ENCODE measurements around the gene PARP9.

The PARP9 gene

DNA sequence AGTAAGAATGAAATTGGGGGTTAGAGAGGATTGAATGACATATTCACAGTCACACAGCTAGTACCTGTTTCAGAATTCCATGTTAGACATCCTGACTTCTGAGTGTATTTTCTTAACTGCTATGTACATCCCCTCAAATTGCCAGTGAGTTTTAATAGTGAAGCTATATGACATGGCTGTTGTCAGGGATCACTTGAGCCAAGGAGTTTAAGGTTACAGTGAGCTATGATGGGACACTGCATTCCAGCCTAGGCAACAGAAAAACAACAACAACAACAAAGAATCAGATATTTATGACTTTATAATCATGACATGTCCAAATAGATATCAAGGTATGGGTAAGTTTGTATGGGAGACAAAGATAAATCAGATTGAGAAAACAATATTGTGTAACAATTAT, 29.9 kb upstream of the PARP9 start:
- Histone ChIP-seq H3K9ac (ENCODE audit: low read depth, low read length) (no peak overlapping the region), H3K4me2 (ENCODE audit: insufficient read depth, low read length) (no peak overlapping the region), H3K9me3 (ENCODE audit: insufficient read depth, low read length, severe bottlenecking) (no peaks in the 10 kb centered on the region), H3K79me2 (ENCODE audit: insufficient read depth, low read length) (peaks cover 3% of the 10 kb centered on the region), H3K27ac (ENCODE audit: low read length) (no peak overlapping the region), H3K4me3 (ENCODE audit: low read depth in 1 of 2, low read length in 2 of 2) (no peak overlapping the region), H3K36me3 (ENCODE audit: insufficient read depth, low read length) (no peaks in the 10 kb centered on the region), H2AFZ (ENCODE audit: low read depth, low read length) (no peak overlapping the region), H3K4me1 (ENCODE audit: insufficient read depth, low read length) (peaks cover 5% of the 10 kb centered on the region; the same call in 1 of the 2 replicates), H3K27me3 (ENCODE audit: insufficient read depth, low read length, poor library complexity) (no peaks in the 10 kb centered on the region), H4K20me1 (ENCODE audit: insufficient read depth, low read length) (no peaks in the 10 kb centered on the region)
- TF ChIP-seq EZH2 (IDR thresholded peaks at IDR 0.05; ENCODE audit: borderline replicate concordance, low read depth, low read length, severe bottlenecking): no peak
- TF ChIP-seq, protein P1, sequence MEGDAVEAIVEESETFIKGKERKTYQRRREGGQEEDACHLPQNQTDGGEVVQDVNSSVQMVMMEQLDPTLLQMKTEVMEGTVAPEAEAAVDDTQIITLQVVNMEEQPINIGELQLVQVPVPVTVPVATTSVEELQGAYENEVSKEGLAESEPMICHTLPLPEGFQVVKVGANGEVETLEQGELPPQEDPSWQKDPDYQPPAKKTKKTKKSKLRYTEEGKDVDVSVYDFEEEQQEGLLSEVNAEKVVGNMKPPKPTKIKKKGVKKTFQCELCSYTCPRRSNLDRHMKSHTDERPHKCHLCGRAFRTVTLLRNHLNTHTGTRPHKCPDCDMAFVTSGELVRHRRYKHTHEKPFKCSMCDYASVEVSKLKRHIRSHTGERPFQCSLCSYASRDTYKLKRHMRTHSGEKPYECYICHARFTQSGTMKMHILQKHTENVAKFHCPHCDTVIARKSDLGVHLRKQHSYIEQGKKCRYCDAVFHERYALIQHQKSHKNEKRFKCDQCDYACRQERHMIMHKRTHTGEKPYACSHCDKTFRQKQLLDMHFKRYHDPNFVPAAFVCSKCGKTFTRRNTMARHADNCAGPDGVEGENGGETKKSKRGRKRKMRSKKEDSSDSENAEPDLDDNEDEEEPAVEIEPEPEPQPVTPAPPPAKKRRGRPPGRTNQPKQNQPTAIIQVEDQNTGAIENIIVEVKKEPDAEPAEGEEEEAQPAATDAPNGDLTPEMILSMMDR (IDR thresholded peaks at IDR 0.05; ENCODE audit: borderline replicate concordance, extremely low read depth, low read length, poor library complexity, severe bottlenecking): no peak
- no peak for DNase-seq
- no peak for ATAC-seq (ENCODE audit: insufficient read depth, low read depth)

DNA sequence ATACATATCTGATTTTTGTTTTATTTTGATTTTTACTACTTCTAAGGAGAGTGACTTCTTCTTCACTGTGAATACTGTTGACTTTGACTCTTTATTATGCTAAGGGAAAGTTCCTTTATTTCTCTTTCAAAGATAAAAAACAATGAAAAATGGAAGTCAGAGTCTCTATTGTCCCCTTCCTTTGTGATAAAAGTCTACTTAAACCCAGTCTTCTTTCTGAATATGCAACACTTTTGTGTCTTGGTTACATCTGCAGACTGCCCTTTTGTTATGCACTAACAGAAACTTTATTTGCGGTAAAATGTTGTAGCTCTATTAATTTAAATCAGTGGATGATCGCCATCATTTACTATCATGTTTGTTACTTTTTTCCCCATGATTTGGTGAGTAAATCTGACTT, 26.5 kb upstream of the PARP9 start:
- H3K4me2 ChIP-seq (ENCODE audit: insufficient read depth, low read length): no peak overlapping the region
- no peaks in the 10 kb centered on the region for H4K20me1 ChIP-seq (ENCODE audit: insufficient read depth, low read length)
- H3K79me2 ChIP-seq (ENCODE audit: insufficient read depth, low read length): peaks cover 12% of the 10 kb centered on the region
- H3K4me1 ChIP-seq (ENCODE audit: insufficient read depth, low read length): no peaks in the 10 kb centered on the region
- no peak overlapping the region for H2AFZ ChIP-seq (ENCODE audit: low read depth, low read length)
- ATAC-seq (ENCODE audit: insufficient read depth, low read depth): no peak
- no peaks in the 10 kb centered on the region for H3K36me3 ChIP-seq (ENCODE audit: insufficient read depth, low read length)
- no peaks in the 10 kb centered on the region for H3K9me3 ChIP-seq (ENCODE audit: insufficient read depth, low read length, severe bottlenecking)
- H3K9ac ChIP-seq (ENCODE audit: low read depth, low read length): no peak overlapping the region
- no peak overlapping the region for H3K27ac ChIP-seq (ENCODE audit: low read length)
- no peak overlapping the region for H3K4me3 ChIP-seq (ENCODE audit: low read depth in 1 of 2, low read length in 2 of 2)
- no peak for DNase-seq
- TF ChIP-seq EZH2 (IDR thresholded peaks at IDR 0.05; ENCODE audit: borderline replicate concordance, low read depth, low read length, severe bottlenecking): no peak
- TF ChIP-seq, protein P1 (IDR thresholded peaks at IDR 0.05; ENCODE audit: borderline replicate concordance, extremely low read depth, low read length, poor library complexity, severe bottlenecking): no peak
- H3K27me3 ChIP-seq (ENCODE audit: insufficient read depth, low read length, poor library complexity): no peaks in the 10 kb centered on the region

DNA sequence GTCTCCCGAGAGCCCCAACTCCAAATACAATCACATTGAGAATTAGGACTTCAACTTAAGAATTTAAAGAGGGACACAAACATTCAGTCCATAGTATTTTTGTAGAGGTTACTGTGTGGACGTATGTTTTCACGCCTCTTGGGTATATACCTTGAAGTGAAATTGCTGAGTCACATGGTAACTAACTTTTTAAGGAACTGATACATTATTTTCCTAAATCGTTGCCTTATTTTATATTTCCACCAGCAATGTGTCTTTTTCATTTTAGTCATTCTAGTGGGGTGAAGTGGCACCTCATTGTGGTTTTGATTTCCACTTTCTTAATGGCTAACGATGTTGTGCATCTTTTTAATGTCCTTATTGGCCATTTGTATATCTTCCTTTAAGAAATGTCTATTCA, 25.2 kb upstream of the PARP9 start:
- H3K27ac ChIP-seq (ENCODE audit: low read length): no peak overlapping the region
- no peak for TF ChIP-seq EZH2 (IDR thresholded peaks at IDR 0.05; ENCODE audit: borderline replicate concordance, low read depth, low read length, severe bottlenecking)
- TF ChIP-seq, protein P1 (IDR thresholded peaks at IDR 0.05; ENCODE audit: borderline replicate concordance, extremely low read depth, low read length, poor library complexity, severe bottlenecking): no peak
- H2AFZ ChIP-seq (ENCODE audit: low read depth, low read length): no peak overlapping the region
- peaks cover 2% of the 10 kb centered on the region; the same call in 1 of the 2 replicates for H3K36me3 ChIP-seq (ENCODE audit: insufficient read depth, low read length)
- DNase-seq (no peak), ATAC-seq (ENCODE audit: insufficient read depth, low read depth) (no peak)
- no peaks in the 10 kb centered on the region for H3K27me3 ChIP-seq (ENCODE audit: insufficient read depth, low read length, poor library complexity)
- H3K4me2 ChIP-seq (ENCODE audit: insufficient read depth, low read length): no peak overlapping the region
- no peaks in the 10 kb centered on the region for H4K20me1 ChIP-seq (ENCODE audit: insufficient read depth, low read length)
- no peak overlapping the region for H3K9ac ChIP-seq (ENCODE audit: low read depth, low read length)
- H3K79me2 ChIP-seq (ENCODE audit: insufficient read depth, low read length): peaks cover 17% of the 10 kb centered on the region
- H3K9me3 ChIP-seq (ENCODE audit: insufficient read depth, low read length, severe bottlenecking): no peaks in the 10 kb centered on the region
- no peaks in the 10 kb centered on the region for H3K4me1 ChIP-seq (ENCODE audit: insufficient read depth, low read length)
- H3K4me3 ChIP-seq (ENCODE audit: low read depth in 1 of 2, low read length in 2 of 2): no peak overlapping the region

DNA sequence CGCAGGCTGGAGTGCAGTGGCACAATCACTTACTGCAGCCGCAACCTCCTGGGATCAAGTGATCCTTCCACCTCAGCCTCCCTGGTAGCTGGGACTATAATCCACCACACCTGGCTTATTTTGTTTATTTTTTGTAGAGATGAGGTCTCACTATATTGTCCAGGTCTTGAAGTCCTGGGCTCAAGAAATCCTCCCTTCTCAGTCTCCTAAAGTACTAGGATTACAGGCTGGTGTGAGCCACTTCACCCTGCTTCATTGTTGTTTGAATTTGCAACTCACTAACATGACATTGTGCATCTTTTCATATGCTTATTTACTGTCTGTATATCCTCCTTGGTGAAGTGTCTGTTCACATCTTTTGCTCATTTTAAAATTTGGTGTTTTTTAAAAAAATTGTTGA, 23.5 kb upstream of the PARP9 start:
- Histone ChIP-seq H3K4me3 (ENCODE audit: low read depth in 1 of 2, low read length in 2 of 2) (no peak overlapping the region), H3K79me2 (ENCODE audit: insufficient read depth, low read length) (peaks cover 19% of the 10 kb centered on the region), H3K9ac (ENCODE audit: low read depth, low read length) (no peak overlapping the region), H3K36me3 (ENCODE audit: insufficient read depth, low read length) (peaks cover 3% of the 10 kb centered on the region; the same call in 1 of the 2 replicates), H3K4me2 (ENCODE audit: insufficient read depth, low read length) (no peak overlapping the region), H3K9me3 (ENCODE audit: insufficient read depth, low read length, severe bottlenecking) (peaks cover 3% of the 10 kb centered on the region), H3K27ac (ENCODE audit: low read length) (no peak overlapping the region), H2AFZ (ENCODE audit: low read depth, low read length) (no peak overlapping the region), H4K20me1 (ENCODE audit: insufficient read depth, low read length) (no peaks in the 10 kb centered on the region), H3K27me3 (ENCODE audit: insufficient read depth, low read length, poor library complexity) (no peaks in the 10 kb centered on the region), H3K4me1 (ENCODE audit: insufficient read depth, low read length) (no peaks in the 10 kb centered on the region)
- no peak for TF ChIP-seq EZH2 (IDR thresholded peaks at IDR 0.05; ENCODE audit: borderline replicate concordance, low read depth, low read length, severe bottlenecking)
- TF ChIP-seq, protein P1 (IDR thresholded peaks at IDR 0.05; ENCODE audit: borderline replicate concordance, extremely low read depth, low read length, poor library complexity, severe bottlenecking): no peak
- DNase-seq (no peak), ATAC-seq (ENCODE audit: insufficient read depth, low read depth) (no peak)

Data from DND-41 (cell line).